Measurements from ENCODE around the gene UNC13C. TPM values are rescaled to one million over a fixed set of nuclear protein-coding genes. Genes with fewer than 3 reads are reported as not detected.

UNC13C gene
- polyA plus RNA-seq, 3 donors, result not detected

DNA sequence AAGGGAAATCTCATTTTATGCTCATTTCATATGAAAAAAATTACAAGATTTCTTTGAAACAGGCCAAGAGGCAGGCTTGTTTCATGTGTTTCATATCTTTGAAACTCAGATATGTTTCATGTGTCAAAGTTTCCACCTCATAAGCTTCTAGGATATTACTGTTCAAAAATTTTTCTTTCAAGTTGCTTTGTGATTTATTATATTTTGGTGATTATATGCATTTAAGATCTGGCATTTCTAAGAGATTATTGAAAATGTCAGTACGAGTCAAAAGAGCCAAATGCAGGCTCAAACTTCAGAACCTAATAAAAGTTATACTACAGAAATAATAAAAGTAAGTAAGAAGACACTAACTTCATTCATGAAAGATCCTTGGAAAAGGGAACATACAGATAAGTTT lies 590.1 kb downstream of the UNC13C start:
- WGBS, 3 donors, result 71 to 77% (median 75%) methylated on average over 1 of the region's 1 CpG
- H3K27ac ChIP-seq (ENCODE audit: low read depth, low read length), result no peak overlapping the region

GRCh38 chr15:54571576-54571975 lies 593.3 kb downstream of the UNC13C start:
- H3K27ac ChIP-seq (ENCODE audit: low read depth, low read length), result no peak overlapping the region
- WGBS, 3 donors, result 36 to 74% (median 44%) methylated on average over 1 of the region's 1 CpG

DNA sequence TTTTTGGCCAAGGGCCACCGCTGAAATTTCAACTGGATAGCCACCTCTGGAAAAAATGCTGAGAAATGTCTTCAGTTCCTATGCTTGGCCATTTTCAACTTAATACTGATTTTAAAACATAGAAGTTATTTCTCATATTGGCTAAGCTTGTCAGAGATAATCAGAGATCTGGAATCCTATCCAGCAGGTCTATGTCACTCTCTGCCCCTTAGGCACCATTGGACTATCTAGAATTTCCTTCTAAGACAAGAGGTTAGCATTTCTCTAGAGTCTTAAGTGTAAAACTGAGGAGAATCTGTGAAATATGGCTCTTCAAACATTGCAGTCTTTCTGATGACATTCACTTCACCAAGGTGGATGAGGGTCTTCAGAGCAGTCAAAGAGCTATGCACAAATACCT lies 597.3 kb downstream of the UNC13C start:
- WGBS, 3 donors, result 30 to 90% (median 69%) methylated on average over 1 of the region's 1 CpG
- H3K27ac ChIP-seq (ENCODE audit: low read depth, low read length), result no peak overlapping the region

DNA sequence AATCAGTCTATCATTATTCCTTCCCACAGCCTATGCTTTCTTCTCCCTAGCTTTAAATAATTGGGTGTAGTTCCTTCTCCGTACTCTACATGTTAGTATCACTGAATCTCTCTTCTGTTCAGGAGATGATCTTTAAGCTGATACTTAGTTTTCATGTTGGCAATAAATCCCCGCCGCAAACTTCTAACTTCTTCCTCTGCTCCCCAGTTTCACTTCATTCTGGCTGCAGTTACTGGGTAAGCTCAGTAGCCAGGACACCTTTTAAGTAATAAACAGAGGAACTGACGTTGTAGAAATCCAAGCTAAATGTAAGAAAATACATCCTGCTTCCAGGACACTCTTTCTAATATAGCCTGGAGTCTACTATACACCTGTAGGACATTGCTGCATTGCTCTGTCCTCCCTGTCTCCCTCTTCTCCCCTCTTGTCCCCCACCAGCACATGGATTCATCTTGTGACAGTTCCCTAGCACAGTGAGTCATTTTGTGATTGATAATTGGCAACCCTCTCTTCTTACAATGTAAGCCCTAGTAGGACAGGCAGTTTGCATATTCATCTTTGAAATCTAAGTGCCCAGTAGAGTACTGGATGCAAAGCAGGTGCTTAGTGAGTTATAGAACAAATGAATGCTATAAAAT lies 598.2 kb downstream of the UNC13C start:
- no peak overlapping the region for H3K27ac ChIP-seq (ENCODE audit: low read depth, low read length)
- WGBS, 3 donors, result 72 to 74% (median 73%) methylated on average over 4 of the region's 4 CpGs

DNA sequence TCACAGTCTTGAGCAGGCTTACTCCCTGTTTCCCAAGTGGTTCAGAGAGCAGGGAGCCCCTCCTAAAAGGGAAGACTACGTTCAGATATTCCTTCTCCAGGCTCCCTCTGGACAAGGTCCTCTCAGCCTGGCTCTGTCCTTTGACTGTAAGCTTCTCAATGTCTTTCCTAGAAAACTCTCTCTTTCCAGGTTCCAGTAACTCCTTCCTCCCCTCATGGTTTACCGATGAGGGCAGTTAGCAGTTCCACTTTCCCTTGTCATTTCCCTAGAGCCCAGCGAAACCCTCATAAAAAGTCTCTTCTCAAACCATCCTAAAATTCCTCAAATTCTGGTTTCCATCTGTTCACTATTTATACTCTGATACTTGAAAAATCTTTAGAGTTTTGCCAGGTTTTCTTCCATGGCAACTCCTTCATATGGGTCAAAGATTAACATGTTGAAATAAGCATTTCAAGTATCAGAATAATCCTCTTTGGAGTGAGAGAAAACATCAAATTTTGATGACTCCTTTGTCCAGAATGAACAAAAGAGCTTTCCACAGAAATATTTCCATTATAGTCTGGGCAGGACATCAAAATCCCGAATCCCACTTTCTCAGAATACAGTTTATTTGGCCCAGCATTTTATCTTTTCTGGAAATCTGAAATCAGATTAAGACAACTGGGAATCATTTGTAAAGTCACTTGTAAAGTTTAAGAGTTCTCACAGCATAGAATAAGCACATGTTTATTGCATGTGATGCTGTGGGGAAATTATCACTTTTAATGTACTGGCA lies 599.4 kb downstream of the UNC13C start:
- no peak overlapping the region for H3K27ac ChIP-seq (ENCODE audit: low read depth, low read length)
- 42 to 61% (median 49%) methylated on average over 4 of the region's 4 CpGs for WGBS, 3 donors

- WGBS, 3 donors, result 84 to 90% (median 88%) methylated on average over 6 of the region's 6 CpGs
- no peak overlapping the region for H3K27ac ChIP-seq (ENCODE audit: low read depth, low read length)
These were observed 601.6 kb downstream of the UNC13C start for GRCh38 chr15:54579855-54580254.

DNA sequence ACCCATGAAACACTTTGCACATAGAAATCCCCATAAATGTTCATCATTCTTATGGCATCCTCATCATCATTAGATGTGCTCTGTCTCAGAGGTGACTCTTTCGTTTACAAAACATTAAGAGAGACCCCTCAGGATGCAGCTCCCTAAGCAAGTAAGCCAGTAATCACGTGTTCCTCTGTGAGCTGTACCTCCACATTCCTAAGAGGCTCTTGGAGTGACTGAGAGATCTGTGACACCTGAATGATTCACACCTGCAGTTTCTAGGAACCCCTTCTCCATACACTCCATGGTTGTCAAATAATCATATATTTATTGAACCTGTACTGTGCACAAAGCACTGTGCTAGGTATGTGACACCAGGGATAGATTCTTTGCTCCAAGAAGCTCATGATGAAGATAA lies 602.4 kb downstream of the UNC13C start:
- H3K27ac ChIP-seq (ENCODE audit: low read depth, low read length), result no peak overlapping the region
- WGBS, 3 donors, result 54 to 85% (median 74%) methylated on average over 2 of the region's 2 CpGs

DNA sequence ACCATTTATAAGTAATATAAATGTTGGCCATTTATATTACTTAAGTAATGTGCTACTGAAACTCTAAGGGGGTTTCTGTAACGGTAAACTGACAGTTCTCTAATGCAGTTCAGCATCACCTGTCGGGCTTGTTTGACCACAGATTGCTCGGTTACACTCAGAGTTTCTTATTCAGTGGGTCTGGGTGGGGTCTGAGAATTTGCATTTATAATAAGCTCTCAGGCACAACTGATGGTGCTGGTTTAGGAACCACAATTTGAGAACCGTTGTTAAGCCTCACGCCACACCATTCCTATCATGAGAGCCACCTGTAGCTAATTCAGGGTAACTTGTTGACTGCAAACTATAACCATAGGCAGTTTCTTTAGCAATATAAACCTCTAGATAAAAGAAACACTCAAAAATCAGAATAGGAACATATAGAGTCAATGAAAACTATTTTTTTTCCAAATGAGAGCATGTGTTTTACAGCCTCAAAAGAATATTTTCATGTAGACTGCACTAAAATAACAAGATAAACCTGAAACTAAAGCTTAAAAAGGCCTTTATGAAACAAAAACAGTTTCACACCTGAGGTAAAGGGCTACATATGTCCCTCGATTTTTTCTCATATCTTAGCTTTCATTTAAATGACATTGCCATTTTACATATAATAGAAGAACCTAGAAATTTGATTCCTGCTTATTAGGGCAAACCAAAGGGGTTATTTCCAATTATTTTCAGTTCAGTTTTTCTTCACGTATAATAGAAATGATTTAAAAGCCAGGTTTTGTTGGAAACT lies 604.8 kb downstream of the UNC13C start:
- no peak overlapping the region for H3K27ac ChIP-seq (ENCODE audit: low read depth, low read length)
- 81 to 88% (median 86%) methylated on average over 7 of the region's 7 CpGs for WGBS, 3 donors

- no peak overlapping the region for H3K27ac ChIP-seq (ENCODE audit: low read depth, low read length)
- WGBS, 3 donors, result 61 to 73% (median 73%) methylated on average over 3 of the region's 3 CpGs
These were observed 606.8 kb downstream of the UNC13C start for GRCh38 chr15:54585063-54585462.

DNA sequence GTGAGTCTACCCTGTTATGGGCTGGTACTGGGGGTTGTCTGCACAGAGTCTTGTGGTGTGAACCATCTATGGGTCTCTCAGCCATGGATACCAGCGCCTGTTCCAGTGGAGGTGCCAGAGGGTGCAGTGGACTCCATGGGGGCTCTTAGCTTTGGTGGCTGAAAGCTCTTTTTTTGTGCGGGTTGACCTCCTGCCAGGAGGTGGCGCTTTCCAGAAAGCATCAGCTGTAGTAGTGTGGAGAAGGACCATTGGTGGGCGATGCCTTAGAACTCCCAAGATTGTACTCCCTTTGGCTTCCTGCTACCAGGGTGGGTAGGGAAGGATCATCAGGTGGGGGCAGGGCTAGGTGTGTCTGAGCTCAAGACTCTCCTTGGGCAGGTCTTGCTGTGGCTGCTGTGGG lies 615.9 kb downstream of the UNC13C start:
- 90 to 94% (median 93%) methylated on average over 4 of the region's 4 CpGs for WGBS, 3 donors
- H3K27ac ChIP-seq (ENCODE audit: low read depth, low read length), result no peak overlapping the region

DNA sequence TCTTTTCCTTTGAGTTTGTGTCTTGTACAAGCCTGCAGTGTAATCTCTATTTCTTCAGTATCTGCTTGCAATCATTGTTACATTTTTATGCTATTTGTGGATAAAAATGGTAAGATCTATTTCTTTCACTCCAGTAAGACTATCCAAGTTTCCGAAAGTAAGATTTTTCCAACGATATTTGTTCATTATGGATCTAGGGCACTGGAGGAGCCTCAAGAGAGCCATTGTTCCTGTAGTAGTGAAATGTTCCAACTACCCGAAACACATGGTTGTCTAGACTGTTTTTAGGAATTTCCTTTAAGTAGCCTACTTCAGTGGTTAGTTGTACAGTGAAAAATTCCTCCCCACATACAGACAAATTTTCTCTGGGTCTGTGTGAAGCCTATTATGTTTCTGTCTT lies 621.1 kb downstream of the UNC13C start:
- WGBS, 3 donors, result 59 to 79% (median 74%) methylated on average over 3 of the region's 3 CpGs
- no peak overlapping the region for H3K27ac ChIP-seq (ENCODE audit: low read depth, low read length)

DNA sequence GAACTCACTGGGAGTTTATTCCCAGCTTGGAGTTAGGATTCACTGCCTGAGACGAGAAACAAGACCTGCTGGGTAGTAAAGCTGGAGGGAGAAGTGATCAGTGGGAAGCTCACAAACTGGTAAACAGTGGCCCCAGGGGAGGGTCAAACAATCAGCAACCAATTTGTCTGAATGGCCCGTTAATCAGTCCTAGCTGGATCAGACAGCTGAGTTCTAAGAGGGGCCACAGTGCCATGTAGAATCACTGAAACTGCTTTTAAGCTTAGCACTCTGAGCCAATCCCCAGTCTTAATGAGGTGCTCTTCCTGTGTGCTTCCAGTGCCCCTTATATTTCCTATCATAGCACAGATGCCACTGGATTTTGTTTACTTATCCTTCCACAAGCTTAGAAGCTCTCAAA lies 626.8 kb downstream of the UNC13C start:
- WGBS, 3 donors, result 46 to 63% (median 57%) methylated on average over 2 of the region's 2 CpGs

DNA sequence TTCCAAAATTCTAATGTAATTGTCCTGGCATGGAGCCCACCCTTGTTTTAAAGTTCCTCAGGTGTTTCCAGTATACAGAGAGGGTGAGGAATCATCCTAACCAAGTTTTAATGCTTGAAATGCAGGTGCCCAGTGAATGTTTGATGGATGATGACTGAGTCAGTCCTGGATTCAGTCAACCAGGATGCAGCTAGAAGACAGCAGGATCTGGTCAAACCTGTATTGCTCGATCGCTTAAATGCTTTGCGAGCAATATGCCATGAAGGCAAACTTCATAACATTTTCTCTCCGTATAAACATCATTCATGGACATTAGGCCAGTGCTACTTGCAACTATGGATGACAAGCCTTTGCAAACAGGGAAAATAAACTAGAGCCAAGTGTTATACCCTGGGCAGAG lies 627.3 kb downstream of the UNC13C start:
- H3K27ac ChIP-seq (ENCODE audit: low read depth, low read length), result no peak overlapping the region
- 79 to 84% (median 79%) methylated on average over 4 of the region's 4 CpGs for WGBS, 3 donors

More for the DNA sequence above, 626.8 kb downstream of the UNC13C start:
- H3K27ac ChIP-seq (ENCODE audit: low read depth, low read length), result no peak overlapping the region

DNA sequence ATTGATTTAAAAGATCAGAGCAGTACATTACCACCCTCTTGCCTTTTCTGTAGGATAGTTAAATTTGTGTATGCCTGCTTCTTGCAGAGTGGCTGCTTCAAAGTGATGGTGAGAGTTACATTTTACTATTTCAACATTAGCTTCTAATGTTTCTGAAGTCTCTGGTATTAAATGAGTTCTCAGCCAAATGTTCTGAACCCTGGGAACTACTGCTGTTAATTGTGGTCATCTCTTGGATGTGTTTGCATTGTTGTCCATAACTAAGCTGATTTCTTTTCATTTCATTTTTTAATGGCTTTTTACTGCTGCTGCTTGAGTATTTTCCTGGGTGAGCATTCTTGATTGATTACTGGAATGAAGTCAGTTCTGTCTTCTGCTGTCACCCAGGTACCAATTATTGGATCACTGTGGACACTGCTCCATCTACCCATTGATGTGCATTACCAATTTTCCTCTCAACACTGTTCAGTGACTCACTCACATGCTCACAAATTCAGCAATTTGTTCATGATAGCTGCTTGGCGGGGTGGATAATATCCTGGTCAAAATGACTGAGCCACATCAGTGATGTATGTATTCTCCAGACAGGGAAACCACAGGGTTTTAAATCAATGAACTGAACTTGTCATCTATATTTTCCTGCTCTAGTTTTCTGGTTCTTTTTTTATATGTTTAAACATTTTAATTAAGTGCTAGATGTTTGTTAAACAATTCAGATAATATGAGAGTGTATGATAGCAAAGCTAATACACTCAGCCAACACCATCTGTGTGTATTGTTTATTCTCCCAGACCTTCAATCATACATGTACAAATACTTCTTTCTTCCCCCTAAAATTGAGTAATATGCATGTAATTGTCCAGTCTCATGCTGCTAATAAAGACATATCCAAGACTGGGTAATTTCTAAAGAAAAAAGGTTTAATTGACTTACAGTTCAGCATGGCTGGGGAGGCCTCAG lies 630.9 kb downstream of the UNC13C start:
- WGBS, 3 donors, result 51 to 81% (median 80%) methylated on average over 1 of the region's 1 CpG
- H3K27ac ChIP-seq (ENCODE audit: low read depth, low read length), result no peak overlapping the region

DNA sequence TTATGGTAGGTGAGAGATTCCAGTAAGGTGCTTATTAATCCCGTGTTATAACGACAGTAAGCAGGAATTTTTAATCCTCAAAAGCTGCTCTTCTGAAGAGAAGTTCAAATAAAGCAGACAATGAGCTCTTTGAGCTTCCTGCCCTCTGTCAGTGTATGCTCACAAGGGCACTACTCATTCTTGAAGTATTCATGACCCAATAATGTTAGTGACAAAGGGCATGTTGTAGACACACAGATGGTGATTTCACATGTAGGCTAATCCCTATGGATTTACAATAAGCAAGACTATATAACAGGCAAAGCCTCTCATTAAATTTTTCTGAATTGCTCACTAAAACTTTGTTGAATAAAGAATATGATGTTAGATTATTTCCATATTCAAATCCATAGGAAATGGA lies 639.9 kb downstream of the UNC13C start:
- WGBS, 3 donors, result 26 to 81% (median 75%) methylated on average over 2 of the region's 2 CpGs
- no peak overlapping the region for H3K27ac ChIP-seq (ENCODE audit: low read depth, low read length)

- 36 to 83% (median 83%) methylated on average over 3 of the region's 3 CpGs for WGBS, 3 donors
- H3K27ac ChIP-seq (ENCODE audit: low read depth, low read length), result no peak overlapping the region
These were observed 640.9 kb downstream of the UNC13C start for GRCh38 chr15:54619180-54619579.

DNA sequence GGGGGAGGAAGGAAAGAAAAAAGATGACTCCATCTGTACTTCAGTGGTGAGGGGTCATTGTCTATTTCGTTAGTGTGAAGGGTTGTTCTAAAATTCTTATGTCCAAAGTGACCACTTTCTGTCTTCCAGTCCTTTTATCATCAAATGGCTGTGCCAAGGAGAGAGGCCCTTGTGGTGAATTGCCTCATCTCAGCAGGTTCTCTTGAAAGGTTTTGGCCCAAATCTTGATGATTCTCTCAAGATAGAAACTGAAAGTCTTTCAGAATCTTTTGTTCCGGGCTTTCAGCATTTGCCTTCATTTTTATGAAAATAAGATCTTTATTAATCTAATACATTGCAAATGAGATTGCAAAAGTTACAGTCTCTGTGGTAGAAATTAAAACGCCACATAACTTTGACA lies 642.7 kb downstream of the UNC13C start:
- WGBS, 3 donors, result 73 to 82% (median 77%) methylated on average over 3 of the region's 3 CpGs
- H3K27ac ChIP-seq (ENCODE audit: low read depth, low read length), result no peak overlapping the region

- H3K27ac ChIP-seq (ENCODE audit: low read depth, low read length), result no peak overlapping the region
- WGBS, 3 donors, result 93 to 97% (median 96%) methylated on average over 4 of the region's 4 CpGs
These were observed 657.9 kb downstream of the UNC13C start for GRCh38 chr15:54636147-54636546.

All from adipose tissue (tissue), 3 donors.